H1 (cell line): ENCODE results near the gene ZNF726. TPM values are rescaled to one million over a fixed set of nuclear protein-coding genes. Genes with fewer than 3 reads are reported as not detected.

Experiments
- CTCF ChIA-PET: fragments of 300-600 bp; sonication (Branson Sonifier 250); formaldehyde crosslinking; loops from one replicate; lab custom pipeline; 2021; ENCODE audit not compliant: partially characterized antibody; lab: Charles Lee
- POLR2A ChIA-PET: fragments of 300-600 bp; sonication (Branson Sonifier 250); formaldehyde crosslinking; loops from one replicate; lab custom pipeline; 2021; ENCODE audit warnings: inconsistent platforms; ENCODE audit not compliant: partially characterized antibody; lab: Charles Lee
- DNase-seq, 2 experiments: peaks; one replicate each; pipeline versions ENCODE4 v3.0.0 to v3.0.0-alpha.2; 2010 to 2022; ENCODE audit warnings: low spot score in 2 of 2, low read depth in 1 of 2, mixed read lengths in 1 of 2
- FAIRE-seq: peaks from 2 replicates; lab custom pipeline; 2011; peaks lifted over from hg19 to GRCh38; lab: Jason Lieb, UNC
- H2AFZ ChIP-seq: 2 replicates; pipeline ENCODE4 v1.8.1; 2012; ENCODE audit warnings: low read length, inconsistent platforms
- H2AK5ac ChIP-seq: 2 replicates; pipeline ENCODE4 v1.6.1; 2013; ENCODE audit warnings: low read depth, low read length
- H2BK120ac ChIP-seq: replicated peaks from 2 replicates; pipeline ENCODE3; 2013; ENCODE audit warnings: low read depth, low read length, inconsistent platforms
- H2BK12ac ChIP-seq: 2 replicates; pipeline ENCODE4 v1.6.1; 2013; ENCODE audit warnings: low read depth, low read length
- H2BK15ac ChIP-seq: 2 replicates; pipeline ENCODE4 v1.6.1; 2013; ENCODE audit warnings: low read length
- H2BK20ac ChIP-seq: 2 replicates; pipeline ENCODE4 v1.6.1; 2013; ENCODE audit warnings: low read length
- H2BK5ac ChIP-seq: 2 replicates; pipeline ENCODE4 v1.6.1; 2013; ENCODE audit warnings: low read depth, low read length
- H3K14ac ChIP-seq: 2 replicates; pipeline ENCODE4 v1.6.1; 2013; ENCODE audit warnings: inconsistent platforms; ENCODE audit not compliant: insufficient read length
- H3K18ac ChIP-seq: 2 replicates; pipeline ENCODE4 v1.6.1; 2013; ENCODE audit warnings: low read length; ENCODE audit errors: extremely low read depth
- H3K23ac ChIP-seq: 2 replicates; pipeline ENCODE4 v1.6.1; 2013; ENCODE audit warnings: inconsistent platforms; ENCODE audit not compliant: insufficient read length
- H3K23me2 ChIP-seq: 2 replicates; pipeline ENCODE4 v1.6.1; 2013; ENCODE audit warnings: low read depth, low read length
- H3K27ac ChIP-seq: 2 replicates; pipeline ENCODE4 v1.6.1; 2011; ENCODE audit warnings: low read depth, low read length, inconsistent platforms
- H3K27me3 ChIP-seq, 4 experiments: replicated peaks in 1 of 4; 1 replicate in 1 of 4; 2 replicates in 3 of 4; pipeline versions ENCODE4 v1.6.1 to v1.8.1; 2011 to 2013; ENCODE audit warnings: low read length in 3 of 4, mild to moderate bottlenecking in 3 of 4, inconsistent platforms in 2 of 4, mixed read lengths in 2 of 4, moderate library complexity in 1 of 4; ENCODE audit not compliant: control insufficient read depth in 3 of 4, insufficient read depth in 3 of 4; ENCODE audit errors: extremely low read depth in 1 of 4
- H3K36me3 ChIP-seq, 4 experiments: 2 replicates each; pipeline versions ENCODE4 v1.6.1 to v1.8.1; 2011 to 2013; ENCODE audit warnings: mild to moderate bottlenecking in 4 of 4, low read length in 3 of 4, moderate library complexity in 2 of 4, control low read depth in 1 of 4, inconsistent platforms in 1 of 4; ENCODE audit not compliant: insufficient read depth in 4 of 4, control insufficient read depth in 2 of 4
- H3K4ac ChIP-seq: replicated peaks from 2 replicates; pipeline ENCODE3; 2013; ENCODE audit warnings: low read length, low read depth, mixed read lengths, inconsistent platforms; ENCODE audit not compliant: insufficient read length
- H3K4me1 ChIP-seq, 4 experiments: replicated peaks in 1 of 4; 1 replicate in 1 of 4; 2 replicates in 3 of 4; pipeline versions ENCODE4 v1.6.1 to v1.8.1; 2011 to 2013; ENCODE audit warnings: low read length in 3 of 4, inconsistent platforms in 2 of 4, mixed read lengths in 1 of 4; ENCODE audit not compliant: insufficient read depth in 4 of 4, control insufficient read depth in 3 of 4
- H3K4me2 ChIP-seq, 2 experiments: 2 replicates each; pipeline versions ENCODE4 v1.6.1 to v1.8.1; 2011 to 2013; ENCODE audit warnings: low read depth in 2 of 2, low read length in 2 of 2, control low read depth in 1 of 2, inconsistent platforms in 1 of 2, mild to moderate bottlenecking in 1 of 2; ENCODE audit not compliant: insufficient read depth in 1 of 2
- H3K4me3 ChIP-seq, 4 experiments: fragments of 200-600, 300-600 bp in 1 of 4; sonication (generic), shearing (Covaris generic), sonication (Bioruptor Twin) in 1 of 4; 2 replicates each; pipeline versions ENCODE4 v1.5.1 to v1.8.1; 2011 to 2016; ENCODE audit warnings: low read length in 4 of 4, low read depth in 3 of 4, control low read depth in 2 of 4, inconsistent platforms in 2 of 4, mild to moderate bottlenecking in 2 of 4, mixed read lengths in 1 of 4, moderate library complexity in 1 of 4; ENCODE audit not compliant: insufficient read depth in 2 of 4; ENCODE audit errors: extremely low read depth in 1 of 4
- H3K56ac ChIP-seq: replicated peaks from 2 replicates; pipeline ENCODE3; 2013; ENCODE audit warnings: low read depth, mild to moderate bottlenecking, mixed read lengths, low read length, inconsistent platforms; ENCODE audit not compliant: insufficient read length
- H3K79me1 ChIP-seq: 2 replicates; pipeline ENCODE4 v1.6.1; 2013; ENCODE audit warnings: low read depth, low read length, control low read depth
- H3K79me2 ChIP-seq, 2 experiments: 2 replicates each; pipeline versions ENCODE4 v1.6.1 to v1.8.1; 2012 to 2013; ENCODE audit warnings: low read length in 2 of 2, mild to moderate bottlenecking in 2 of 2, inconsistent platforms in 1 of 2; ENCODE audit not compliant: insufficient read depth in 2 of 2, control insufficient read depth in 1 of 2
- H3K9ac ChIP-seq, 4 experiments: replicated peaks in 1 of 4; 1 replicate in 1 of 4; 2 replicates in 3 of 4; pipeline versions ENCODE4 v1.6.1 to v1.8.1; 2011 to 2013; ENCODE audit warnings: low read depth in 3 of 4, low read length in 3 of 4, control low read depth in 2 of 4, mild to moderate bottlenecking in 2 of 4, moderate library complexity in 2 of 4, inconsistent platforms in 1 of 4; ENCODE audit errors: extremely low read depth in 1 of 4
- H3K9me3 ChIP-seq, 2 experiments: 2 replicates each; pipeline versions ENCODE4 v1.6.1 to v1.8.1; 2012 to 2013; ENCODE audit warnings: mild to moderate bottlenecking in 2 of 2, moderate library complexity in 2 of 2, control low read depth in 1 of 2, inconsistent platforms in 1 of 2, low read depth in 1 of 2, low read length in 1 of 2, mixed read lengths in 1 of 2; ENCODE audit not compliant: insufficient read depth in 2 of 2
- H4K20me1 ChIP-seq, 2 experiments: replicated peaks in 1 of 2; 2 replicates each; pipeline versions ENCODE3 to v1.8.1; 2011 to 2013; ENCODE audit warnings: inconsistent platforms in 2 of 2, low read length in 2 of 2, mild to moderate bottlenecking in 1 of 2; ENCODE audit not compliant: insufficient read depth in 2 of 2, control insufficient read depth in 1 of 2
- H4K5ac ChIP-seq: 2 replicates; pipeline ENCODE4 v1.6.1; 2013; ENCODE audit warnings: low read length, low read depth, mixed read lengths, inconsistent platforms; ENCODE audit not compliant: insufficient read length
- H4K8ac ChIP-seq: 2 replicates; pipeline ENCODE4 v1.8.0; 2013; ENCODE audit warnings: mild to moderate bottlenecking, moderate library complexity, low read length, inconsistent platforms; ENCODE audit not compliant: insufficient read depth; ENCODE audit errors: extremely low read depth
- H4K91ac ChIP-seq: replicated peaks from 2 replicates; pipeline ENCODE3; 2013; ENCODE audit warnings: low read length, mixed read lengths, inconsistent platforms; ENCODE audit not compliant: insufficient read length
- EP300 ChIP-seq, 2 experiments: IDR thresholded peaks; 1 replicate in 1 of 2; 2 replicates in 1 of 2; pipeline ENCODE4 v1.6.1; 2011 to 2012; ENCODE audit warnings: low read depth in 2 of 2, low read length in 2 of 2, mild to moderate bottlenecking in 2 of 2, borderline replicate concordance in 1 of 2, inconsistent platforms in 1 of 2, moderate library complexity in 1 of 2
- EZH2 ChIP-seq: fragments of 200-600 bp; sonication (generic); IDR thresholded peaks from 2 replicates; pipeline ENCODE4 v1.7.1; 2012; ENCODE audit warnings: low read depth, mild to moderate bottlenecking, moderate library complexity, low read length, inconsistent platforms; ENCODE audit not compliant: severe bottlenecking
- JUN ChIP-seq: IDR thresholded peaks from 2 replicates; pipeline ENCODE4 v1.6.1; 2011; ENCODE audit warnings: low read depth, mild to moderate bottlenecking, improper control_type of control experiment, low read length
- KDM1A ChIP-seq: fragments of 200-600, 300-600 bp; sonication (generic); IDR thresholded peaks from 2 replicates; pipeline ENCODE4 v1.7.1; 2016; ENCODE audit warnings: mild to moderate bottlenecking, low read length, borderline replicate concordance
- NRF1 ChIP-seq: IDR thresholded peaks from 2 replicates; pipeline ENCODE4 v1.6.1; 2011; ENCODE audit warnings: mild to moderate bottlenecking, low read depth, low read length, improper control_type of control experiment
- SIX5 ChIP-seq: IDR thresholded peaks from 2 replicates; pipeline ENCODE4 v1.6.1; 2011; ENCODE audit warnings: mild to moderate bottlenecking, low read depth, low read length
- WGBS, 2 experiments: shearing (Covaris generic) in 1 of 2; methylation state at CpG; one replicate each; pipeline versions ENCODE4 v1.1.6 to v1.1.7; 2013 to 2015; ENCODE audit warnings: low lambda C conversion rate in 2 of 2, mixed read lengths in 2 of 2, inconsistent platforms in 1 of 2, low coverage in 1 of 2, missing lambda C conversion rate in 1 of 2; ENCODE audit not compliant: insufficient replicate concordance in 2 of 2, insufficient coverage in 1 of 2, insufficient read length in 1 of 2; ENCODE audit errors: extremely low coverage in 1 of 2, missing lambda C conversion rate in 1 of 2; 5-methylcytosine and 5-hydroxymethylcytosine counted together
- polyA plus RNA-seq, 7 experiments: library from polyadenylated mRNA; depleted of rRNA in 3 of 7; stranded (reverse) in 5 of 7; unstranded in 2 of 7; fragments of >200 nt in 5 of 7; fragments of 200-250 nt in 2 of 7; gene quantifications; 1 replicate in 5 of 7; 2 replicates in 1 of 7; 4 replicates in 1 of 7; pipeline versions ENCODE4 v1.2.1 to v1.2.3, GENCODE V29; 2011 to 2013; ENCODE audit warnings: missing spikeins in 2 of 7, mixed read lengths in 2 of 7
- total RNA-seq: library from RNA; stranded (reverse); fragmentation: NEBNext Ultra II Directional; extraction: Animal tissue kit (Norgen Biotek cat#: 25700); gene quantifications from 2 replicates; pipeline ENCODE4 v1.2.1, GENCODE V29; 2021

Gene ZNF726
- total and polyA plus RNA-seq, 2 of the 8 experiments (the other 6 are each of a cell fraction or from before 2014, with no cell fraction given) = not detected

GRCh38 chr19:23917856-23918255 lies 3.2 kb downstream of the ZNF726 start:
- Histone ChIP-seq H3K4me1 (no peaks in the 10 kb centered on the region), H4K20me1 (no peaks in the 10 kb centered on the region), H3K4me2 (no peak overlapping the region; a peak in 1 of 4 replicates), H2AFZ (no peak overlapping the region), H3K27ac (no peak overlapping the region), H3K23ac (no peak overlapping the region), H3K14ac (no peak overlapping the region), H4K5ac (no peak overlapping the region), H2BK120ac (no peak overlapping the region), H4K8ac (no peak overlapping the region; the same call in 1 of the 2 replicates), H3K4ac (no peak overlapping the region), H3K9ac (no peak overlapping the region), H2AK5ac (no peak overlapping the region), H2BK20ac (no peak overlapping the region), H3K18ac (no peak overlapping the region), H3K9me3 (peaks cover 44 to 57% of the 10 kb centered on the region in 2 experiments), H3K4me3 (no peak overlapping the region), H4K91ac (no peak overlapping the region), H3K36me3 (no peaks in the 10 kb centered on the region), H3K79me1 (no peaks in the 10 kb centered on the region), H2BK15ac (no peak overlapping the region), H3K79me2 (no peaks in the 10 kb centered on the region), H3K27me3 (no peaks in the 10 kb centered on the region), H3K56ac (no peak overlapping the region), H2BK5ac (no peak overlapping the region), H2BK12ac (no peak overlapping the region), H3K23me2 (no peaks in the 10 kb centered on the region)
- WGBS, 2 experiments = 79% methylated on average over 5 of the region's 5 CpGs; no CpG with 5 or more reads in 1 of the 2 experiments
- ChIA-PET CTCF (no interaction called here), POLR2A (no interaction called here)
- FAIRE-seq = no peak
- DNase-seq = no peak
- TF ChIP-seq KDM1A = no peak
- no peak for TF ChIP-seq EP300 (IDR thresholded peaks at IDR 0.05; ENCODE audit: borderline replicate concordance in 1 of 2, low read depth in 2 of 2, low read length in 2 of 2)
- TF ChIP-seq EZH2 = no peak
- no peak for TF ChIP-seq JUN
- no peak for TF ChIP-seq NRF1
- TF ChIP-seq SIX5 = no peak
